22Rv1 (cell line): ENCODE results near the gene SBNO2.

ENCODE experiments used
- ZFX ChIP-seq: fragments of 450-650 bp; IDR thresholded peaks from 2 replicates; pipeline ENCODE4 v1.6.1; 2017; ENCODE audit warnings: antibody characterized with exemption, borderline replicate concordance
- TF ChIP-seq, protein P1 (sequence below): fragments of 450-650 bp; IDR thresholded peaks from 2 replicates; pipeline ENCODE4 v1.5.1; 2017; ENCODE audit warnings: mild to moderate bottlenecking

DNA sequence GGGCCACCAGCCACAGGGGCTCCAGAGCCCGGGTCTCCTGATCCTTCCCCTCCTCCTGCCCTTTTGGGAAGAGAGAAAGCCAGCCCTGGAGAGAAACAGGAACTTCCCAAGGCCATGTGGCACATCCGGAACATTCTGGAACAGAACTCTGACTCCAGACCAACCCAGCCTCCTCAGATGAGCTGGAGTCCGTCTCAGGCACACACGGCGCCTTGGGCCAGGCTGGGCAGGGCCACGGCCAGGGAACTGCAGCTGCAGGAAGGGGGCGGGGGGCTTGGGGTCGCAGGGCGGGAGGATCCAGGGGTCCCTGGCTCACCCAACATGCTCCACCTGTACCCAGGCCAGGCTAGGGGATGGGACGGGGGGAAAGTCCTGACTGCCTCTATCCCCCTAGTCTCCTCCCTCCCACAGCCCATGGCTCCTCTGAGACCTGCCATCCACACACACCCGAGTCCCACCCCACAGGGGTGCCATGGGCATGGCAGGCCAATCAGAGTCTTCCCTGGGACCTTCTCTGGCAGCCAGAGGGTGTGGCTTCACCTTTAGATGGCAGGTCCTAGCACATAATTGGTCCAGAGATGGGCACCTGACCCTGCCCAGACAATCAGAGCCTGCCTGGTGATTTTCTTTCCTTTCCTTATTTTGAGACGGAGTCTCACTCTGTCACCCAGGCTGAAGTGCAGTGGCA is 22.9 kb downstream of the SBNO2 start:
- TF ChIP-seq, protein P1, sequence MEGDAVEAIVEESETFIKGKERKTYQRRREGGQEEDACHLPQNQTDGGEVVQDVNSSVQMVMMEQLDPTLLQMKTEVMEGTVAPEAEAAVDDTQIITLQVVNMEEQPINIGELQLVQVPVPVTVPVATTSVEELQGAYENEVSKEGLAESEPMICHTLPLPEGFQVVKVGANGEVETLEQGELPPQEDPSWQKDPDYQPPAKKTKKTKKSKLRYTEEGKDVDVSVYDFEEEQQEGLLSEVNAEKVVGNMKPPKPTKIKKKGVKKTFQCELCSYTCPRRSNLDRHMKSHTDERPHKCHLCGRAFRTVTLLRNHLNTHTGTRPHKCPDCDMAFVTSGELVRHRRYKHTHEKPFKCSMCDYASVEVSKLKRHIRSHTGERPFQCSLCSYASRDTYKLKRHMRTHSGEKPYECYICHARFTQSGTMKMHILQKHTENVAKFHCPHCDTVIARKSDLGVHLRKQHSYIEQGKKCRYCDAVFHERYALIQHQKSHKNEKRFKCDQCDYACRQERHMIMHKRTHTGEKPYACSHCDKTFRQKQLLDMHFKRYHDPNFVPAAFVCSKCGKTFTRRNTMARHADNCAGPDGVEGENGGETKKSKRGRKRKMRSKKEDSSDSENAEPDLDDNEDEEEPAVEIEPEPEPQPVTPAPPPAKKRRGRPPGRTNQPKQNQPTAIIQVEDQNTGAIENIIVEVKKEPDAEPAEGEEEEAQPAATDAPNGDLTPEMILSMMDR, result no peak
- no peak for TF ChIP-seq ZFX
